ENCODE data around the gene PLCD1.
"Not testable (repeated sequence)": the region's sequence is repeated elsewhere in the genome, so short reads cannot be mapped to it uniquely, and the experiment has no call there.

Gene PLCD1

DNA sequence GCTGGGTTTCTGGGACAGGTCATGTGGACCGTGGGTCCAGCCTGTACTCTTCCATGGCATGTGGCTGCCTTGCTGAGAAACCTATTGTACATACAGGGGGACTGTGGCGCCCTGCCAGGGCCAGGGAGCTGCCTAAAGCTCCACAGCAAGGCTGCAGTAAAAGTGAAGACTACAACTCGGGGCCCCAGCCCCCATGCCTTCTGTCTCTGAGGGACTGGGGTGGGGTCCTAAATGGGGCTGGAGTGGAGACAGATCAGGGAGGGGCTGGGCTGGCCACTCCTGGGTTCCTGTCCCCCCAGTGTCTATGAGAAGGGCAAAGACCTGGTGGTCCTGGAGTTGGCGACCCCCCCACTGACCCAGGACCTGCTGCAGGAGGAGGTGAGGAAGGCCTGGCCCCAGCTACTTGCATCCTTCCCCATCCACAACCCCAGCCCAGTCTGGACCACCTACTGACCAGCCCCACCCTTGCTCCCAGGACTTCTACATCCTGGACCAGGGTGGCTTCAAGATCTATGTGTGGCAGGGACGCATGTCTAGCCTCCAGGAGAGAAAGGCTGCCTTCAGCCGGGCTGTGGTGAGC, 31.6 kb downstream of the PLCD1 start:
- no peak for DNase-seq

DNA sequence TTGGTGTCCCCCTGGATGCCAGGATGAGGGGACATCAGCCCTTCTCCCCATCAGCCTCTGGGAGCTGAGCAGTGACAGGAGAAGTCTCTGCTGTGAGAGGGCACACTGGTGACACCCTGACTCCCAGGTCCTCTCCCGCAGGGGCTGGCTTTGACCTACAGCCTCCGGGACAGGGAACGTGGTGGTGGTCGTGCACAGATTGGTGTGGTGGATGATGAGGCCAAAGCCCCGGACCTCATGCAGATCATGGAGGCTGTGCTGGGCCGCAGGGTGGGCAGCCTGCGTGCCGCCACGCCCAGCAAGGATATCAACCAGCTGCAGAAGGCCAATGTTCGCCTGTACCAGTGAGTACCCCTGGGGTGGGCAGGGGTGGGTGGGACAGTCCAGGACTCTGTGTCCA, 32.1 kb downstream of the PLCD1 start:
- no peak for DNase-seq

DNA sequence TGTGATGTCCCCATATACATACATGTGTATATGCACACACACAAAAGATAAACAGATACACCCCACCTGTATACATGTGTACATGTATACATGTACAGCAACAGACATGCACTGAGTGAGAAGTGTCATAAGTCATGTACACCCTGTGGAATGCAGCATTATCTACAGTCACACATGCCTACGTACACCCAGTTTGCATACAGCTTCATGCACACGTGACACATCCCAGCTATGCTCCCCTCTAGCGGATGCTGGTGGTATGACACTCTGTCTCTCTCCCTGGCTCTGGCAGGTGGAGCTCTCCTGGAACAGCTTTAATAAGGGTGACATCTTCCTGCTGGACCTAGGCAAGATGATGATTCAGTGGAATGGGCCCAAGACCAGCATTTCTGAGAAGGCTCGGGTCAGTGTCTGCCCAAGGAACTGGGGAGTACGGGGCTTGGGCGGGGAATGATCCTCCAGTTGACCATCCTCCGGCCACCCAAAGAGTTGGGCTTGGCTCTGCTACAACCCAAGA, 32.6 kb downstream of the PLCD1 start:
- peak; percentile 83 to 87 for DNase-seq

DNA sequence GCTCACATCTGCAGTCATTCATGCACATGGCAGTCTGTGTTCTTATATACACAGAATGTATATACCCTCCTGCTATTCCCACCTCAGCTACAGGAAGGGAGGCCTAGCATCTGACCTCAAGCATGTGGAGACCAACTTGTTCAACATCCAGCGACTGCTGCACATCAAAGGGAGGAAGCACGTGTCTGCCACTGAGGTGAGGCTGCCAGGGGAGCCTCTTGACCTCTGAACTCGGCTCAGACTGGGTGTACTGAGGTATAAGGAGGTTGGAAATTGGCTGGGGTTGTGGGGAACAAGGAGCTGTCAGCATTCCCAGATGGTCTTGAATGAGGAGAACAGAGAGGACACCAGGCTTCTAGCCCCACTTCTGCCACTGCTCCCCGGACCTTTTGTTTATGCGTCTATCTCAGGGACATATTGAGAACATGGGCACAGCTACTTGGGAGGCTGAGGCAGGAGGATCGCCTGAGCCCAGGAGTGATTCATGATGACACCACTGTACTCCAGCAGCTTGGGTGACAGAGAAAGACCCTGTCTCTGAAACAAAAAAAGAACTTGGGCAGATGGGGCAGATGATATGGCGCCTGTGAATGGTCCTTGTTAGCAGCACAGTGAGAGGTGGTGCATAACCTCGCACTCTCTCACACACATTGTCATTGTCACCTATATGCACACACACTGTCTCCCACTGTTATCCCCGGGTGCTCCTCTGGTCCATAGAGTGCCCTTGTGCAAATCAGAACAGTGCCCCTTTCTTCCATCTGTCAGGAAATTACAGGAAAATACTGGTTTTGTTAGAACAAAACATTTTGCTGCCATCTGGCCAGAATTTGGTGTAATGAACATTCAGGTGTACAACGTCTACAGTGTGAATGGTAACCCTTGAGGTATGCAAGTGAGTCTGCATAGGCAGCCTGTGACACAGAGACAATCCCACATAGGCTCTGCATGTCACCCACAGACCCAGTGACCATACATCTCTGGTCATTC, 33.5 kb downstream of the PLCD1 start:
- peak in 1 of 2 donors; percentile 18 for DNase-seq

DNA sequence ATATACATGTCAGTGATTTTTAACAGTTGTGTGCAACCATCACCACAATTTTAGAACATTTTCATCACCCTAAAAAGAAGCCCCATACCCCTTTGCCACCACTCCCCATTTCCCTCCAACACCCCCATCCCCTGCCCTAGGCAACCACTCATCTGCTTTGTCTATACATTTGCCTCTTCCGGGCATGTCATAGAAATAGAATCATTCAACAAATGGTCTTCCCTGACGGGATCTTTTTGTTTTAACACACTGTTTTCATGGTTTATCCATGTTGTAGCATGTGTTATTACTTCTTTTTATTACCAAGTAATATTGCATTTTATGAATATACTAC, 34.8 kb downstream of the PLCD1 start:
- no peak for DNase-seq

DNA sequence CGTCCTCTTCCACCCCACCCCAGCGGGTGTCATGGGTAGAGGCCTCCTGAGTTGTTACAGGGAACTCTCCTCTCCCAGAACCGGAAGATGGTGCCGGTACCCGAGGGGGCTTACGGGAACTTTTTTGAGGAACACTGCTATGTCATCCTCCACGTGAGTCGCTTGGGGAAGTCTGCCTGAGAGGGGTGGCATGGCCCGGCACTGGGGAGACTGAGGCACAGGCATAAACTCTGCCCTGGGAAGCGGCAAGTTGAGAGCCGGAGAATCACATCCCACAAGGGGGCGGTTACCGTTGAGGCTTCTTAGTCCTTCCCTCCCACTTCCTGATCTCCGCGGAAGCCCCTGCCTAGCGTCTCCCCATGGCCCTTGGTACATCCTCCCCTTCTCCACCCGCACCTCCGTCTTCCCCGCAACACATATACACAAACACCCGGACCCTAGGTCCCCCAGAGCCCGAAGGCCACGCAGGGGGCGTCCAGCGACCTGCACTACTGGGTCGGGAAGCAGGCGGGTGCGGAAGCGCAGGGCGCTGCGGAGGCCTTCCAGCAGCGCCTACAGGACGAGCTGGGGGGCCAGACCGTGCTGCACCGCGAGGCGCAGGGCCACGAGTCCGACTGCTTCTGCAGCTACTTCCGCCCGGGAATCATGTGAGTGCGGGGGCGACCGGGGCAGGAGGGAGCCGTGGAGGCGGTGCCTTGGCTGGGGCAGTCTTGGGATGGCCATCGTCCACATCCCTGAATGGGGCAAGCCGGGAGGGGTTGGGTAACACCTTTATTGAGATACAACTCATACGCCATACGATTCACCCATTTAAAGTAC, 35.4 kb downstream of the PLCD1 start:
- peak; percentile 51 to 59 for DNase-seq

DNA sequence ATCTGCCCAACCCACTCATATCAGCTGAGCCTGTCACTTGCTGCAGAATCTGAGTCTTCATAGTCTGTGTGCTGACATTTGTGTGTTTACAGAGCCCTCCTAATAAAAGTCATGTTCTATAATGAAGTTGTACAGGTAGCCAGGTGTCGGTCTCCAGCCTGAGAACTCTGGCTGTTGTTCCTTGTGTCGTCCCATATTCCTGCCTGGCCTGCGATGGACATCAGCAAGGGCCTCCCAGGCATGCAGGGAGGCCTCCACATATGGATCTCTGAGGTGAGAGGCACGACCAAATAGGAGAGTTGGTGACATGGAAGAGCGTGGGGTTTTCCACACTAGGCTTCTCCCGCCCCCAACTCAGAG, 36.0 kb downstream of the PLCD1 start:
- DNase-seq = no peak

DNA sequence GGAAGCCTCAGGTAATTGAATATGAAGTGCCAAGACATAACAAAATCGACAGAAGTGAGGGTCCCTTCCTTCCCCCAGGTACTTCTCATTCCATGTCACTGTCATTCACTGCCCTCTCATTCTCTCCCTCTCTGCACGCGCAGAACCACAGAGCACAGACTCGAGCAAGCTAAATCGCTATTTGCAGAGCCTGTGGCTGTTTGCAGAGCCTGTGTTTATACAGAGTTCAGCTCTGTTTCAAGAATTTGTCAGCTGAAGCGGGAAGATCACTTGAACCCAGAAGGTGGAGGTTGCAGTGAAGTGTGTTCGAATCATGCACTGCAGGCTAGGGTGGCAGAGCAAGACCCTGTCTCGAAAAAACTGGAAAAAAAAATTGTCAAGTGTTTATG, 36.4 kb downstream of the PLCD1 start:
- DNase-seq = no peak

DNA sequence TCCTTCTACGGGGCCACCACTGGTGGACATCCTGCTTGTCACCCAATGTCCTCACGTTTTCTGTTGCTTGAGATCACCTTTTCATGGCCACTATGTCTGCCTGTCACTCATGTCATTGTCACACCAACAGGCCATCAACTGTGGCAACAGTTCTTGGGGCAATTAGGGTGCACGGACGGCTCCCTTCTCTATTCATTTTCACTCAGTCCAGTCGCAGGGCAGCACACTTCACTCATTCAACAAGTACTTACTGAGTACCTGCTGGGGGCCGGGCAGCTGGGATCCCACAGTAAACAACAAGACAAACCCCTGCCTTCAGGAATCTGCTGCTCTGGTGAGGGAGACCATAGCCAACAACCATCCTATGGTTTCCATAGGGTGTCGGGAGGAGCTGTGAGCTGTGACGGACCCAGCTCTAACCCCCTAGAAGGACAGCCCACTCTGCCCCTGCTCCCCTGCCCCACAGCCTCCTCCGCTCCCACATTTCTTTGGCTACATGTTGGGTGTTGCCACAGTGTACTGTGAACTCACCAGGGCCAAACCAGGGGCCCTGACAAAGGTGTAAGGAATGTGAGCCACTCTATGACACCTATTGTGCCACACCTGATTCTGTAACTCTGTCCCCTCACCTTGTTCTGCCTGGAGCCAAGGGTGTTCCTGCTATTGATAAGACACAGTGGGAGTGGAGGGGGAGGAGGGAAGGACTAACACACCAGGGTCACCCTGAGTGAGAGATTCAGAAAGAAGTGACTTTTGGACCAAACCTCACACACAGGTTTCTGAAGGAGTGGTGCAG, 37.0 kb downstream of the PLCD1 start:
- DNase-seq = no peak

DNA sequence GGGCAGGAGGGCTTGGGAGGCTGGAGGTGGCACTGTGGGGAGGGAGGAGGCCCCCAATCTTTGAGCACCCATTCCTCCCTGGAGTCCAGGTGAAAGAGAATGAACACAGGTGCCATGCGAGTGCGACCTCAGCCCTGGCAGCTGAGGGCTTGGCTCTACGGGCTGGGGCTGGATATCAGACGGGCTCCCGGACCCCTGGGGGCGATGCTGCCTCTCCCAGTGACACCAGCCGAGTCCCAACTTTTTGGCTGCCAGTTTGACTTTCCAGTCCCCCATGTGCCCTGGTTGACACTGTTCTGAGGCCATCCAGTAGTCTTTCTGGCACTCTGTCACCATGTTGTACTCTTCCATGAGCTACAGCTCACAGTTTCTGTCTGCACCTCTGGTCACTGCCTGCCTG, 37.6 kb downstream of the PLCD1 start:
- no peak for DNase-seq

DNA sequence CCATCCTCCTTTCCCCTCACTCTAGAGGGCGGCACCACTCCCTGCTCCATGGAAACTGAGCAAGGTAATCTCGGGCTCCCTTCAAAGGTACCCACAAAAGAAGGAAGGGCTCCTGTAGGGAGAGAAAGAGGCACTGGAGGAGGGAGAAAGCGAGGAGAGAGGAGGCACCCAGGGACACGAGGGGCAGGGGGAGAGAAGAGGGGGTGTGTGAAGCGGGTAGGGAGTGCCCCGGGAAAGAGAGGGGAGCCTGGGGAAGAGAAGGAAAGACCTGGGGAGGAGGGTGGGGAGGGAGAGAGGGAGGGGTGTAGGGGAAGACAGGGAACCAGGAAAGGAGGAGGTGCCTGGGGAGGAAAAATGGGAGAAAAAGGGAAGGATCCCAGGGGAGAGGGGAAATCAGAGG, 38.3 kb downstream of the PLCD1 start:
- no peak for DNase-seq

DNA sequence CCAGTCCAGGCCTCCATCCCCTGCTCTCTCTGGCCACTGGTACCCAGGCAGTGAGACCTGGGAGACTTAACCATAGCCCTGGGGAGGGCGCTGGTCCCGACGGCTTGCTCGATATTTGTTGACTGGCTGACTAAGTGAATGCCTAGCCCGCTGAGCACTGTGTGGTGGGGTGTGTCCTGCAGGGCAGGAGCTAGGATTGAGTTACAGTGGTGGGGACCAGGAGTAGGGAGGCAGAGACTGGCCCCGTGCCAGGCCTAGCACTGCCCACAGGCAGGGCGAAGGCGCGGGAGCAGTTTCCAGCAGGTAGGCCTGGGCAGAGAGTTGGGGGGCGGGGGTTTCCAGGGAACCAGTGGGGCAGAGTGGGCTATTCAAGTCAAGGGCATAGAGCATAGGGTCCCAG, 38.9 kb downstream of the PLCD1 start, which contains the start of gene VILL:
Gene VILL (plus strand): TSS at position 260 of the 400 bp plus-strand sequence. CDS start 2,887 bp downstream, outside the sequence.
- DNase-seq = no peak

DNA sequence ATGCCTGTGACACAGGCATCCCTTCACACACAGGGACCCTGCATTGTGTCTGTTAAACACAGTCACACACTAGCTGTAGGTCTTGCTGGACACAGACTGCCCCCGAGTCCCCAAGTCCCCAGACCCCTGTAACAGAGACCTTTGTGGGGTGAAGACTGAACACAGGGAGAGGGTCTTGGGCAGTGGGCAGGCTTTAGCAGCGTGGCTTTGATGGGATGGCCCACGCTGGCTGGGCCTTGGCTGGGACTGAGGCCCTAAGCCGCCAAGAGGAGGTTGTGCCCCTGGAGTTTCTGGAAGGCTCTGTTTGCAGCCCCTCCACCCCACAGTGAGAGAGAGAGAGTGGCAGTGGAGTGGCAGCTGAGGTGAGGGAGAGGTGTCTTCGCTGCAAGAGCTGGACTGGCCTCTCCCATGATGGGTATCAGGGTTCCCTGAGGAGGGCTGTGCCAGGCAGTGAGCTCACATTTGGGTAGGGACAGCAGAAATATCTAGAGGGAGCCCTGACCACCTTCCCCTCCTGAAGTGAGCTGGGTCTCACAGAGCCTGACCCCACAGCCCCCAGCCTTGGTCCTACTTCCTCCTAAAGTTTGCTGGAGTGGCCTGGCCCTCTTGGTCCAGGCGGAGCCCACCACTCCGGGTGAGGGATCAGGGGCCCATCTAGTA, 39.5 kb downstream of the PLCD1 start:
- no peak for DNase-seq

DNA sequence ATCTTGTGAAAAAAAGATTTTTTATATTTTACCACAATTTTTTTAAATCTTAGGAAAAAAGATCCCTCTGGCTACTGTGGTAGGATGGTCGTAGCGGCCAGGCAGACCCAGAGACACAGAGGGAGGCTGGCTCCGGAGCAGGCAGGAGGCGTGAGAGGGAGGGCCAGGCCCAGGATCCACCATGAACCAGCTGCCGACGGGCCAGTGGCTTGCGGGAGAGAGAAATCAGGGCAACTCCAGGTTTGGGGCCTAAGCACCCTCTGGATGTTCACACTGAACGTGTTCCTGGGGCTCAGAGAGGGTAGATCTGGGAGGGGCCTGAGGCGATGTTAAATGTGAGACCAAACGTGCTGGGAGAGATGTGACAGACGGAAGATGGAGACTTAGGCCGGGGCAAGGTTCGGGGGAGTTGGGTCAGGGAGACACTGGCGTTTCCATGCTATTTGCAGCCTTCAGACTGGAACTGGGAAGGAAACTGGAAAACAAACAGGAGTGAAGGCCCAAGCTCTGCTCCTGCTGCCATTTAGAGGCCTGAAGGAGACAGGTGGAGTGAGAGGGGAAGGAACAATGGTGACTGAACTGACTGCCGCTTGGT, 40.4 kb downstream of the PLCD1 start:
- DNase-seq = no peak

DNA sequence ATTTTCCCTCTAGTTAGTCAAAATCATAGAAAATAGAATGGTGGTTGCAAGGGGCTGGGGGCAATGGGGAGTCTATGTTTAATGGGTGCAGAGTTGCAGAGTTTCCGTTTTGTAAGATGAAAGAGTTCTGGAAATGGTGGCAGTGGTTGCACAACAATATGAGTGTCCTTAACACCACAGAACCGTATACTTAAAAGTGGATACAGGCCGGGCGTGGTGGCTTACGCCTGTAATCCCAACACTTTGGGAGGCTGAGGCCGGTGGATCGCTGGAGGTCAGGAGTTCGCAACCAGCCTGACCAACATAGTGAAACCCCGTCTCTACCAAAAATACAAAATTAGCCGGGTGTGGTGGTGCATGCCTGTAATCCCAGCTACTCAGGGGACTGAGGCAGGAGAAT, 41.1 kb downstream of the PLCD1 start:
- DNase-seq = not testable (repeated sequence)

DNA sequence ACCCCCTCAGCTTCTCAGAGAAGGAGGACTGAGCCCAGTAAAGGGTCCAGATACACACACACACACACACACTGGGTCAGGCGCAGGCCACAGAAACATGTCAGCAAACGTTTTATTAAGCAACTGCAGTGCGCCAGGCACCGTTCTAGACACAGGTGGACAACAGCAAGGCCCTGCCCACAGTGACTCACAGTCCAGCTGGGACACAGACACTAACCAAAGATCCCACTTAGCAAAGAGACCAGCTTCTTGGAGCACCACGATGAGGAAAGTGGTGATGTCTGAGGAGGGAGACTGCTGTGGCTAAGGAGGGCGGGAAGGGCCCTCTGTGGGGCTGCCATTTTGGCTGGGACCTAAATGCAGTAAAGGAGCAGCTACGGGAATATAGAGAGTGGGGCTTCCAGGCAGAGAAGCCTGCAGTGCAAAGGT, 41.7 kb downstream of the PLCD1 start:
- DNase-seq = no peak

DNA sequence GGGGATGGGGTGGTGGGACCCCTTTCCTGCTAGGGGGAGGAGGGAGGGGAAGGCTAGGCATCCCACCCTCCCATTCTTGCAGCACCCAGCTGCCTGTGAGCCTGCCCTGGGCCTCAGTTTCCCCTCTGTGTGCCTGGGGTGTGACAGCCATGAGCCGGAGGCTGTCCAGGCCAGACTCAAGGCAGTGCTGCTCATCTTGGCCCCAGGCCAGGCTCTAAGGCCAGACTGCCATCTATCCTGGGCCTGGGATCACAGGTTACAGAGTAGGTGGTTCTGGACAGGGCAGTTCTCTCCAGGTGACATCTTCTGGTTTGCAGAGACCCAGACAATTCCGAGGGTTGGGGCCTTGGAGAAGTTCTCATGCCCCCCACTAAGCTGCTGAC, 42.1 kb downstream of the PLCD1 start:
- no peak for DNase-seq

DNA sequence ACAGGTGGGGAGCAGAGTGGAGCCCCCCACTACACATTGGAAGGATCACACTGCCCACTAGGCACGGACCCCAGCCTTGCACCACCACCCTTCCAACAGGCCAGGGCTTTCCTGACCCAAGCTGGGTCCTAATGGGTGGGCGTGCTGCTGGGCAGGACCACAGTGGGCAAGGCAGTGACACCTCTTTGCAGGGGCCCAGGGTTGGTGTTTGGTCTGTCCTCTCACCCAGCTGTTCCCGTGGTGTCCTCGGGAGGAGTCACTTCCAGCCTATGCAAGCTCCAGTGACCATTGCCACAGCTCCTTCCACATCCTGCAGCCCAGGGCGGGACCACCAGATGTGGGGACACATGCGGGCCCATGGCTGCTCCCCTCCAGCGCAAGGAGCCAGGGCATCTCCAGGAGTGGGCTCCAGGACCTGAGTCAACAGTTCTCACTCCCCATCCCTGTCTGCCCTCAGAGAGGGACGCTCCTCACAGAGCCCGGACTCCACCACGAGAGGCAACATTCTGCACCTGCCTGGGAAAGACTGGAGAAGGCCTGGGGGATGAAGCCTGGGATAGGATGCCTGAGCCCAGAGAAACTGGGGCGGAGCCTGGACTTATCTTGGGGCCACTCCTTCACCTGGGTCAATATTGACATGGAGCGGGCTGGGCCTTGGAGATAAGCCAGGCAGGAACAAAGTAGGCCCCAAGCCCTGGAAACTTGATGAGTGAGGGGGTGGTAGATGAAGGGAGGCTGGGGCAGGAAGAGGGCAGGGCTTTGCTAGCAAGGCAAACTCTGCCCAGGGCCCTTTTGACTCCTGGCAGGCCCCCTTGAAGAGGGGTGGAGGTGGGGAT, 42.7 kb downstream of the PLCD1 start:
- no peak for DNase-seq

DNA sequence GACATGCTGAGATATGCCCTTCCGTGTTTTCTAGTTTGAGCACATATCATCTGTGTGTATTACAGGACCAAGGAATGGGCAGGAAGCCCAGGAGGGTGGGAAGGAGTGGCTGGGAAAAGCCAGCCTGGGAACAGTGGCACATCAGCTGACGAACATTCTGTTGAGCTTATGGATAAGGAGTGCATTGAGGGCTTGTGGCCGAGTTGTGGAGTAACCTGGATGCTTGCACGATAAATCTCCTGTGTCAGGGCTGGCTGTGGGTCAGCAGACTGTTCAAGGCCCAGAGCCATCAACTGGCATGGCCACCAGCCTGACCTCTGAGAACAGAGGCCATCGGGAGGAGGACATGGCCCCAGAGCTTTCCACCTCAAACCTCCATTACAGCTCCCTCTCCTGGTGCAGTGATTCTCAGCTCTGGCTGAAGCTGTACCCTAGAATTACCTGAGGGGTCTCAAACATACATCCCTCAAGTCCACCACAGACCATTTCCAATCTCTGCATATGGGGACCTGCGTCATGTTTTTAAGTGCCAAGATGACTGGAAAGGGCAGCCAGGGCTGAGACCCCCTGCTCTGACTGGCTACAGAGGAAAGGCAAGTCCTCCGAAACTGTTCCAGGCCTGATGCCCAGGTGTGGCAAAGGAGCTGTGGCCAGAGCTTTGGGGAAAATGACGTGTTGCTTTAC, 43.7 kb downstream of the PLCD1 start:
- no peak for DNase-seq

DNA sequence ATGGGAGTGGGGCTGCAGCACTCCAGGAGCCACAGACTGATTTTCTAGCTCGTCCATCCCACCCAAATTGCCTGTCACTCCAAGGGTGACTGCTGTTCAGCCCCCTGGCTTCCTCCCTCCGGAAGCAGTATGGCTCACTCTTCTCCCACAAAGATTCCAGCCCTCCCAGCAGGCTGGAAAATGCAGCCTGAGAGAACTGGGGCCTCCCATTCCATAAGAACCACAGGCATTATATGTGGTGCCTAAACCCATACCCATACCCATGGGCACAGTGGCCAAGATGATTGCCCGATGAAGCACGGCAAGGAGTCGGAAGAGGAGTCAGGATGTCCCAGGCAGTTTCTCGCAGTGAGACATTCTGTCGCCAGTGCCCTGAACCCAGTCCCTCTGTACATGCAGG, 44.8 kb downstream of the PLCD1 start:
- no peak for DNase-seq

All from CD4-positive, alpha-beta T cell treated with Interleukin-1 beta for 1 hour (primary cell).